NCI-H128 (cell line): Measurements from ENCODE around the gene GPR39.
A peak's percentile ranks its signal among the peaks of the same experiment; 100 is the strongest.

Experiments
- DNase-seq: peaks from one replicate; lab custom pipeline; 2025; ENCODE audit not compliant: unreplicated experiment; lab: John Stamatoyannopoulos, UW

Gene GPR39

DNA sequence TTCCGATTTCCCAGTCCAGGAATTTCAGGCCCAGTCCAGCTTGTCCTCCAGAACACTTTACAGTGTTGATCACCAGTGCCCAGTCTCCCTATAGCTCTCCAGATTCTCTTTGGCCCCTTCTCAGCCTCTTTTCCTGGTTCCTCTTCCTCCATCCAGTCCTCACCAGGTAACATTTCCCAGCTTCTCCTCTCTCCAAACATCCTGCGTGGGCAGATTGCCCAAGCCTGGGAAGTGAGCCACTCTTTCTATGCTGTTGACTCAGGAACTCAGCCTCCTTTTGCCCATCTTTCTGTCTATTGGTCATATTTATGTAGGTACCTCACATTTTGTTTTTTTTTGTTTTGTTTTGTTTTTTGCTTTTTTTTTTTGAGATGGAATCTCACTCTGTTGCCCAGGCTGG lies 144.0 kb downstream of the GPR39 start:
- no peak for DNase-seq

DNA sequence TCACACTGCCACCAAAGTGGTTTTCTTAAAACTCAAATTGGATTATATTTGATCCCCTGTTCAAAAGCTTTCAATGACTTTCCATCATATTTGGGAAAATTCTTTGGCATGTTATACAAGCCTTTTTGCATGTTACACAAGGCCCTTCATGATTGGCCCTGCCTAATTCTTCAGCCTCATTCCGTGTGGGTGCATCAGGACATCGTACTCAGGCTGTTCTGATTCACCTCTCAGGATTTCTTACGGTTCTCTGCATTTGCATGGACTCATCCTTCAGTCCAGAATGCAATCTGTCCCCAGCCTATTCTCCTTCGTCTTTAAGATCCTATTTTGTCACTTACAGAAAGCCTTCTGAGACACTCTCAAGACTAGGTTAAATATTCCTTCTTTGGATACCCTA lies 145.6 kb downstream of the GPR39 start:
- no peak for DNase-seq

DNA sequence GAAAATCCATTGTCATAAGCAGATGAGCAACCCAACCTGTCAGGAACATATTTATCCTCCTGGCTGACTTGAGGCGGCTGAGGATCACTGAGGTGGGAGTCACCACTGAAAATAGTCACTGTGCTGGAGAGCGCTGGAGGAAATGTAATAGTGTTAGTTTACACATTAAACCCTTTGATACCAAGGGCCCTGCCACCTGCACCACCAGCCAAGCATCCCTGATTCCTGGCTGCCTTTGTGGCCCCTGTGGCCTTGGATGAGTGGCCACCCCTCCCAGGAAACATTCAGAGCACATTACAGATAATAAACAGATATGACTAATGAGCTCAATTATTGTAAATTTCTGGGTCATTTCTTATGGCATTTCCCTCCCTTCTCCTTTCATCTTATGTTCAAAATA lies 147.5 kb downstream of the GPR39 start:
- no peak for DNase-seq

- no peak for DNase-seq
Measured at GRCh38 chr2:132566379-132566778, 149.8 kb downstream of the GPR39 start.

- DNase-seq: no peak
Measured at GRCh38 chr2:132567682-132568081, 151.1 kb downstream of the GPR39 start.

GRCh38 chr2:132568656-132569055 lies 152.1 kb downstream of the GPR39 start:
- DNase-seq: no peak

GRCh38 chr2:132573444-132574007 lies 156.9 kb downstream of the GPR39 start:
- DNase-seq: no peak

- no peak for DNase-seq
Measured at GRCh38 chr2:132577686-132578085, 161.1 kb downstream of the GPR39 start.

DNA sequence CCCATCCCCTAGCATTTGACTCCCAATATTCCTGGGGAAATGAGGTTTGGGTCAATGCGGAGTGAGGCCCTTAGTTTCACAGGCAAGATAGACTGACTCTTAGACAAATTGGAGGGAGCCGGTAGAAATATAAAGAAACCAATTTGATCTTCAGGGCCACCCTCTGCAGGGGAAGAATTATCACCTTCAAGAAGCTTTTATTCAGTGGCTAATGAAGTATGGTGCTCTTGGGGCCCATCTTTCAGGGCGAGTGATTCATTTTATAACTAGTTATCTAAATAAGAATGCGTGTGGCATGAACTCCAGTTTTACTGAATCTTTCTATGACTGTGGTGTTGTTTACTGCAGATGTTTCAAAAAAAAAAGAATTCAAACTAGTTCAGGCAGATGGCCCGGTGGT lies 165.0 kb downstream of the GPR39 start:
- no peak for DNase-seq

DNA sequence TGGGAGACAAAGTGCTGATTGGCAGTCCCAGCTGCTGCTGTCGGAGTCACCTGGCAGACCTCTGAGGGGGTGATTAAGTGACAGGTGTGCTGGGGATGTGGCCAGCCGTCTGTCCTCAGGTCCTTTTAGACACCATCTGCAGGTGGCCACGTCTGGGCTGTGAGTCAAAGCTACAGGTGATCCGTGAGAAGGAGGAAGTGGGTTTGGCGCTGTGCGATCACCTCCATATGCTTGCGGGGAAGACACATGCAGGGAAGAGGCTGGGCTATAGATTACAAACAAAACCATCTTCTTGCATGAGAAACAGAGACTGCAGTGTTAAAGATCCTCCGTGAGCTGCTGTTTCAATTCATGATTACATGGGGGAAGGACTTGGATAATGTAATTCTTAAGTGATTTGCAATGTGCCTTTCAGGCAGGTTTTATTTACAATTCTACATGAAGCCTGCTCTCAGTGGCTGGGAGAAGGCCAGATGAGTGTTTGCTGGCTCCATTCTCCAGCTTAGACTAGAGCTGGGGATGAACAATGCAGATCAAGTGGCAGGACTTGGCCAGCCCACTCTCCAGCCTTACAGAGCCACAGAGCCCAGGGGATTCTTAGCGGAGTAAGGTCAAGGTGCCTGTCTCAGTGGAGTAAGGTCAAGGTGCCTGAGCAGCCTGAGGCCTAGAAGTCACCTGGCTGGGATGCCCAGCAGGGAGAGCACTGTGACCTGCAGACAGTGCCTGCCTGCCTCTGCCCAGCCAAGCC lies 165.6 kb downstream of the GPR39 start:
- DNase-seq: peak; percentile 56

GRCh38 chr2:132583666-132584360 lies 167.2 kb downstream of the GPR39 start:
- no peak for DNase-seq

DNA sequence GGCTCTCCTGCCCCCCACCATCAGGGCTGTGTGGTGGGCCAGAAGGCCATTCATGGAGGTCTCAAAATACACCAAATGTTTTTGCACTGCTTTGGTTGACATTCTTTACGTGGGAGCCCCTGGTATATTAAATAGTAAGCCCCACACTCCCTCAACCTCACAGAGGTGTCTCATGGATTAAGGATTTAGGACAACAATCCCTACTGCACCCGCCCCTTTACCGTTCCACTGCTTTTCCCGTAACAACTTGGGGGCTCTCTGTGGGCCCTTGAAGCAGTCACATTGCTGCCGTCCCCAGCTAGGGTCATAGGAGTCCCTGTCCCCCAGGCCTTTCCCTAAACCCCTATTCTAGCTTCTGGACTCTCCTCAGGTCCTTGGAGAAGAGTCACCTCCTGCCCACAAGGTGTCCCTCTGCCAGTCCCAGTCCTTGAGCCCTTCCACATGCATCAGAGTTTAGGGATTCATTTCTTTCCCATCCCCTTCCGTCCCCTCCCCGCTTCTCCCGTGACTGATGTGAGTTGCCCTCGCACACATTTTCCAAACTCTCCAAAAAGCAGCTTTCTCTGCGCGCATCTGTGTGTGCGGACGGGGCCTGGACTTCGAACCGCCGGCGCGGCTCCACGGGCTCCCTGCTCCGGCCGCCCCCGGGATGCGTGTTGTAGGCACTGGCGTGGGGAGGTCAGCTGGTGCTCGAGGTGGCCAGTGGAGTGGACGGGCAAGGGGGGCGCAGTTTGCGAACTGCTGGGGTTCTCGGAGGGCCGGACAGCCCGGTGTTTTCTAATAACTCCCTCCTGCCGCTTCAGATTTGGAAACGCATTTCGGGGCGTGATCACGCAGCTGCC lies 168.6 kb downstream of the GPR39 start:
- no peak for DNase-seq

DNA sequence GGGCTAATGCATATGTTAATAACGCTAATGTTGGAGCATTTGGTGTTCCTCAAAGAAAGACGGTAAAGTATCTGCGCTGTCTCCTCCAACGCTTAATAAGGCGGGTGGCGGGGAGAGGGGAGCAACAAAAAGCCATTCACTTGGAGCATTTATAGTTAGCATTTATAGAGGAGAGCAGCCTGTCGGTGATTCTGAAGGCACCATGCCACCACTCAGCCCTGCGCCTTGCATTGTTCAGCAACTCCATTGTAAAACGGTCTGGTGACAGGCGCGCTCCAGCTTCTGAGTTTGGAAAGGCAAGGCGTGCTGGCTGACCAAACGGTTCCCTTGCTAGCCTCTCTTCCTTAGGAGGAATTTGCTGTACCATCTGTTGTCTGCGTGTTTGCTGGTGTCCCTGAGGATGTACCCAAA lies 169.5 kb downstream of the GPR39 start:
- DNase-seq: no peak

- DNase-seq: no peak
Measured at GRCh38 chr2:132586835-132587234, 170.2 kb downstream of the GPR39 start.

GRCh38 chr2:132588576-132588975 lies 172.0 kb downstream of the GPR39 start:
- no peak for DNase-seq

DNA sequence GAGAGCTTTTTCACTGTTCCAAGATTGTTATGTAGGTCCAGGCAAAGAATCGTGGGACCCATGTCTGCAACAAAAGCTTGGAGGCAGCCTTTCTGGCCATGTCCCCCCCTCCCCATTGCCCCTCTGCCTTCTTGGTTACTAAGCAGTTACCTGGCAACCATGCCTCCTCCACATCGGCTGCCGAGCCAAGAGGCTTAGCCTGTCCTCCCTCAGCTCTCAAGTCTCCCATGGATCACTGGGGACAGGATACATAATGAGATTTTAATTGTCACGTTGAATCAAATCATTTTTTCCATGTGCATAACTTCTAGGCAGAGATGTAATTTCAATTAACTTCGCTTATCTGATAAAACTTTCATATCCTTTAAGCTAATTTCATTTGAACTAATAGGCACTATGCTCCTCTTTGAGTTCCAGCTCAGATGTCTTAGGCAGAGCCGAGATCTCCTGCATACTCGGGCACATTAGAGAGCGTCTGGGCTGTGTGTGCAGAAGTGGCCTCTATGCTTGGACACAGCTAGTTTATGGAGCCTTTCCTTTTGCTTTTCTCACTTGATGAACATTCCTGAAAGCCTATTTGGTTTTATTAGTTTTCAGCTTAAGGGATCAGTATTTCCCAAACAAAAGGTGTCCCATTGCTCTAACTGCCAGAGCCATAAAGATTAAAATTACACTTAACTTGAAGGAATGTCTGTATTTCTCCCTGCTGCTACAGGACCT lies 172.7 kb downstream of the GPR39 start:
- DNase-seq: no peak

DNA sequence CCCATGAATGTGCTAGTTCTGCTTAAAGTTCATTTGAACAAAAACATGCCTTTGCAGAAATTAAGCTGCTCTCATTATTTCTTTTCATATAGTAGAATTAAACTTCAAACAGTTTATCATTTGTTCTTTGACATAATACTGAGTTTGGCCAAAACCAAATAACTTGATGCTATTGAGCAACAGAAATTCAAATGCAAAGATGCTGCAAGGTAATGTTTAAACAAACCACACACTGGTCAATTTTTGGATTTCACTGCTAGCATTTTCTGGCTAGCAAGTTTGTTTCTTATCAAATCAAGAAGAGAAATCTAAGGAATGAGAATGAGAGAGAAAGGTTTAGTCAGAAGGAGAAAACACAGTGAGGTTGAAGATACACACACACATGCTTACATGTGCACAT lies 173.4 kb downstream of the GPR39 start:
- no peak for DNase-seq

GRCh38 chr2:132593171-132593570 lies 176.6 kb downstream of the GPR39 start:
- no peak for DNase-seq

GRCh38 chr2:132595186-132595585 lies 178.6 kb downstream of the GPR39 start:
- DNase-seq: no peak

GRCh38 chr2:132595693-132596092 lies 179.1 kb downstream of the GPR39 start:
- no peak for DNase-seq

- no peak for DNase-seq
Measured at GRCh38 chr2:132597166-132597565, 180.6 kb downstream of the GPR39 start.
